Fibroblast of lung (primary cell): ENCODE measurements around the gene DOCK3. TPM values are rescaled to one million over a fixed set of nuclear protein-coding genes. Genes with fewer than 3 reads are reported as not detected.

Source experiments
- DNase-seq, 2 donors: peaks; one replicate each; pipeline versions ENCODE4 v3.0.0 to v3.0.0-alpha.2; 2010; ENCODE audit warnings: low read depth in 2 of 2
- H2AFZ ChIP-seq: 2 replicates; pipeline ENCODE4 v1.5.1; 2012; ENCODE audit warnings: low read length, control low read depth, inconsistent platforms
- H3K27ac ChIP-seq: 2 replicates; pipeline ENCODE4 v1.5.1; 2011; ENCODE audit warnings: low read length, control low read depth; ENCODE audit not compliant: insufficient read depth
- H3K27me3 ChIP-seq: 2 replicates; pipeline ENCODE4 v1.5.1; 2011; ENCODE audit warnings: mild to moderate bottlenecking, low read length; ENCODE audit not compliant: control insufficient read depth, insufficient read depth
- H3K36me3 ChIP-seq: 2 replicates; pipeline ENCODE4 v1.5.1; 2011; ENCODE audit warnings: low read length; ENCODE audit not compliant: control insufficient read depth, insufficient read depth
- H3K4me1 ChIP-seq: 2 replicates; pipeline ENCODE4 v1.5.1; 2011; ENCODE audit warnings: low read length; ENCODE audit not compliant: control insufficient read depth, insufficient read depth; ENCODE audit errors: extremely low read depth
- H3K4me2 ChIP-seq: 2 replicates; pipeline ENCODE4 v1.5.1; 2011; ENCODE audit warnings: low read length, control low read depth; ENCODE audit not compliant: insufficient read depth; ENCODE audit errors: extremely low read depth
- H3K4me3 ChIP-seq, 4 experiments: fragments of 200-600 bp in 1 of 4; sonication (generic) in 1 of 4; replicated peaks in 1 of 4; 2 replicates each; pipeline ENCODE4 v1.5.1; 2011 to 2016; ENCODE audit warnings: low read length in 4 of 4, low read depth in 3 of 4, mild to moderate bottlenecking in 3 of 4, control low read depth in 2 of 4, inconsistent platforms in 1 of 4, mixed read lengths in 1 of 4; ENCODE audit not compliant: insufficient read depth in 1 of 4; ENCODE audit errors: control extremely low read depth in 1 of 4
- H3K79me2 ChIP-seq: 2 replicates; pipeline ENCODE4 v1.5.1; 2012; ENCODE audit warnings: mild to moderate bottlenecking, low read length, inconsistent platforms; ENCODE audit not compliant: control insufficient read depth, insufficient read depth
- H3K9ac ChIP-seq: 2 replicates; pipeline ENCODE4 v1.5.1; 2011; ENCODE audit warnings: mild to moderate bottlenecking, low read length, control low read depth; ENCODE audit not compliant: insufficient read depth
- H3K9me3 ChIP-seq: 2 replicates; pipeline ENCODE4 v1.5.1; 2012; ENCODE audit warnings: low read depth, low read length; ENCODE audit not compliant: control insufficient read depth, insufficient read depth
- H4K20me1 ChIP-seq: 2 replicates; pipeline ENCODE4 v1.5.1; 2011; ENCODE audit warnings: low read length; ENCODE audit not compliant: control insufficient read depth, insufficient read depth; ENCODE audit errors: extremely low read depth
- CTCF ChIP-seq, 2 donors: IDR thresholded peaks in 1 of 2; conservative IDR thresholded peaks in 1 of 2; 1 replicate in 1 of 2; 2 replicates in 1 of 2; pipeline ENCODE4 v1.5.1; 2011 to 2012; ENCODE audit warnings: low read length in 2 of 2, control low read depth in 1 of 2, inconsistent platforms in 1 of 2, low read depth in 1 of 2, mild to moderate bottlenecking in 1 of 2
- EZH2 ChIP-seq: IDR thresholded peaks from 2 replicates; pipeline ENCODE4 v1.5.1; 2012; ENCODE audit warnings: low read length, control low read depth, mild to moderate bottlenecking; ENCODE audit errors: missing control alignments
- polyA plus RNA-seq, 2 donors: library from polyadenylated mRNA; depleted of rRNA in 1 of 2; stranded (reverse) in 1 of 2; unstranded in 1 of 2; fragments of >200 nt; gene quantifications; 2 replicates each; pipeline ENCODE4 v1.2.1, GENCODE V29; 2011 to 2012; ENCODE audit warnings: missing spikeins in 1 of 2
- total RNA-seq: library from RNA; depleted of rRNA; stranded (reverse); fragments of >200 nt; gene quantifications from 2 replicates; pipeline ENCODE4 v1.2.1, GENCODE V29; 2014

Gene DOCK3
- total and polyA plus RNA-seq, 2 donors (not counting 1 experiment from before 2014, with no cell fraction given): 0.07 to 0.17 TPM

DNA sequence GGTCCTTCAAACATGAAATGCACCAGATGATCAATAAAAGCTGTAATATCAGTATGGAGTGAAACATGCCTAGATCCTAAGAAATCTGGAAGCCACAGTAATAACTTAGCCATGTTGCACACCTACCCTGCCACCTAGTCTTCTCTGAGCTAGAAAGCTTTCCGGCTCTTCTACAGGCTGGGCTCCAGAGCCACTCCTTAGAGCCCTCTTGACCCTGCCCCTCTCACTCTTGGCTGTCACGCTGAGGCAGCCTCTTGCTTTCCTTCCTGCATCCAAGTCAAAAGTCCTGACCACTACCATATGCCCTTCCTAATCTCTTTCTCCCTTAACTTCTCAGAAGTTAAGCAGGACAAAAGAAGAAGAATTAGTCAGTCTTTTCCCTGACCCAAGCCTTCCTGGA is 734.1 kb downstream of the DOCK3 start:
- H3K27ac ChIP-seq: no peak overlapping the region

DNA sequence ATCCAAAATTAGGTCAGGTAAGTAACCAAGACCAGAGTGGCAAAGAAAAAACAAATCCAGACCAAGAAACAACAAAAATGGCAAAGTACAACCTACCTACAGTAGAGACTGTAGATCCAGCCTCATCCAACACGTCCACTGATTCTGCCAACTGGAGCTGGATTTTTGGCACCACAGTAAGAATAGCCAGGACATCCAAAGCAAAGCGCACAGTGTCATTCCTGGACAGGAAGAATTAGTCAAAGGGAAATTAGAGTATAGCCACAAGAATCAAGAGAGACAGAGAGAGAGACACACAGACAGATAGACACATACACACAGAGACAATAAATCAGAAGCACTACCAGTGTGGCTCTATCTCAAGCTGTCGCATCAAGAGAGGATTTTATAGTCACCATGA is 747.5 kb downstream of the DOCK3 start:
- H3K79me2 ChIP-seq: no peaks in the 10 kb centered on the region
- DNase-seq: no peak
- TF ChIP-seq EZH2 (no peak), CTCF (conservative IDR thresholded peaks at IDR 0.05 in 1 of 2, IDR thresholded peaks at IDR 0.05 in 1 of 2; ENCODE audit: low read depth in 1 of 2, low read length in 2 of 2) (no peak)
- H3K4me2 ChIP-seq: no peak overlapping the region
- no peak overlapping the region for H3K9ac ChIP-seq
- no peak overlapping the region for H3K4me3 ChIP-seq
- H3K27ac ChIP-seq: no peak overlapping the region
- H3K4me1 ChIP-seq: no peaks in the 10 kb centered on the region
- H4K20me1 ChIP-seq: no peaks in the 10 kb centered on the region
- H2AFZ ChIP-seq: no peak overlapping the region
- peaks cover 4% of the 10 kb centered on the region for H3K36me3 ChIP-seq
- H3K27me3 ChIP-seq: no peaks in the 10 kb centered on the region
- no peaks in the 10 kb centered on the region for H3K9me3 ChIP-seq

More for the DNA sequence above, 734.1 kb downstream of the DOCK3 start:
- Histone ChIP-seq H3K4me3 (no peak overlapping the region), H3K79me2 (no peaks in the 10 kb centered on the region), H4K20me1 (no peaks in the 10 kb centered on the region), H3K9me3 (no peaks in the 10 kb centered on the region), H3K4me2 (no peak overlapping the region), H3K27me3 (no peaks in the 10 kb centered on the region), H3K36me3 (peaks cover 5% of the 10 kb centered on the region), H3K9ac (no peak overlapping the region), H3K4me1 (no peaks in the 10 kb centered on the region), H2AFZ (no peak overlapping the region)
- DNase-seq: no peak
- TF ChIP-seq EZH2 (no peak), CTCF (conservative IDR thresholded peaks at IDR 0.05 in 1 of 2, IDR thresholded peaks at IDR 0.05 in 1 of 2; ENCODE audit: low read depth in 1 of 2, low read length in 2 of 2) (no peak)

DNA sequence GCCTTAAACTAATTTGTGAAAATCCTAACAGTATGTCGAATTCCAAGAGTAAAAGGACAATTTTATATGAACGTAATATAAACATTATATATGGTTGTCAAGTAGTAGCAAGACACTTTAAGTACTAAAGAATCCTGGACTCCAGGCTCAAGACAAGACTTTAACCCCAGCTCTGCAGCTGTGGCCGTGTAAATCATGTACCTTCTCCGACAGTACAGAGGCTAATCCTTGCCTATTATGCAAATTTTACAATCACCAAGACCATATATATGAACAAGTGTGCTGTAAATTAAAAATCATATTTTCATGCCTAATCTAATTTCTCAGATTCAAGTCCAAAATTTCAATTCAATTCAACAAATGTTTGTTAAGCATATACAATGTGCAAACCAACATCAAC is 752.2 kb downstream of the DOCK3 start:
- Histone ChIP-seq H3K79me2 (no peaks in the 10 kb centered on the region), H3K9ac (no peak overlapping the region), H2AFZ (no peak overlapping the region), H3K9me3 (no peaks in the 10 kb centered on the region), H4K20me1 (no peaks in the 10 kb centered on the region), H3K36me3 (peaks cover 1% of the 10 kb centered on the region), H3K27me3 (no peaks in the 10 kb centered on the region), H3K4me1 (no peaks in the 10 kb centered on the region), H3K4me3 (no peak overlapping the region), H3K4me2 (no peak overlapping the region), H3K27ac (no peak overlapping the region)
- DNase-seq: no peak
- TF ChIP-seq CTCF (conservative IDR thresholded peaks at IDR 0.05 in 1 of 2, IDR thresholded peaks at IDR 0.05 in 1 of 2; ENCODE audit: low read depth in 1 of 2, low read length in 2 of 2) (no peak), EZH2 (no peak)
